NK-92 (cell line): ENCODE measurements around the gene CPLANE2.
"Not testable (repeated sequence)": the region's sequence is repeated elsewhere in the genome, so short reads cannot be mapped to it uniquely, and the experiment has no call there.

Experiments used
- DNase-seq: peaks from one replicate; lab custom pipeline; 2025; ENCODE audit not compliant: unreplicated experiment; lab: John Stamatoyannopoulos, UW

CPLANE2 gene

GRCh38 chr1:16236511-16237342 is at the start of gene CPLANE2:
Gene CPLANE2, minus strand, starts transcription at chr1:16237183. Its CDS starts 441 bp downstream, at chr1:16236742.
- peak; percentile 66 for DNase-seq

GRCh38 chr1:16286122-16286521 is 49.1 kb upstream of the CPLANE2 start:
- no peak for DNase-seq

GRCh38 chr1:16281765-16282164 is 44.8 kb upstream of the CPLANE2 start:
- DNase-seq, result no peak

- no peak for DNase-seq
These were observed 42.2 kb upstream of the CPLANE2 start for GRCh38 chr1:16279186-16279585.

- no peak for DNase-seq
These were observed 39.5 kb upstream of the CPLANE2 start for GRCh38 chr1:16276302-16277030.

- no peak for DNase-seq
These were observed 38.6 kb upstream of the CPLANE2 start for GRCh38 chr1:16275591-16275990.

- DNase-seq, result no peak
These were observed 30.8 kb upstream of the CPLANE2 start for GRCh38 chr1:16267690-16268180.

- DNase-seq, result no peak
These were observed 29.6 kb upstream of the CPLANE2 start for GRCh38 chr1:16266411-16267118.

GRCh38 chr1:16262067-16262466 is 25.1 kb upstream of the CPLANE2 start:
- DNase-seq, result no peak

GRCh38 chr1:16260814-16261213 is 23.8 kb upstream of the CPLANE2 start:
- no peak for DNase-seq

- DNase-seq, result no peak
These were observed 21.7 kb upstream of the CPLANE2 start for GRCh38 chr1:16258591-16259135.

- DNase-seq, result no peak
These were observed 21.0 kb upstream of the CPLANE2 start for GRCh38 chr1:16257968-16258367.

GRCh38 chr1:16257556-16257955 is 20.6 kb upstream of the CPLANE2 start:
- not testable (repeated sequence) for DNase-seq

GRCh38 chr1:16256478-16256877 is 19.5 kb upstream of the CPLANE2 start:
- no peak for DNase-seq

GRCh38 chr1:16254263-16254928 is 17.4 kb upstream of the CPLANE2 start:
- DNase-seq, result no peak

GRCh38 chr1:16253332-16253922 is 16.4 kb upstream of the CPLANE2 start:
- no peak for DNase-seq

- no peak for DNase-seq
These were observed 15.9 kb upstream of the CPLANE2 start for GRCh38 chr1:16252912-16253311.

- DNase-seq, result no peak
These were observed 14.4 kb upstream of the CPLANE2 start for GRCh38 chr1:16251381-16251780.

- DNase-seq, result no peak
These were observed 13.7 kb upstream of the CPLANE2 start for GRCh38 chr1:16250524-16251251.
